Mucosa of rectum (tissue), 2 donors: ENCODE results near the gene CSMD2.
A peak's percentile ranks its signal among the peaks of the same experiment; 100 is the strongest.

ENCODE experiments used
- H3K27ac ChIP-seq, 2 donors: one replicate each; pipeline ENCODE4 v1.7.0; 2013; ENCODE audit warnings: inconsistent platforms in 2 of 2, low read depth in 2 of 2, low read length in 2 of 2
- H3K27me3 ChIP-seq, 2 donors: one replicate each; pipeline ENCODE4 v1.7.0; 2013; ENCODE audit warnings: low read length in 2 of 2; ENCODE audit not compliant: control insufficient read depth in 2 of 2, insufficient read depth in 2 of 2
- H3K36me3 ChIP-seq, 2 donors: one replicate each; pipeline ENCODE4 v1.7.0; 2013; ENCODE audit warnings: low read length in 2 of 2; ENCODE audit not compliant: control insufficient read depth in 2 of 2, insufficient read depth in 2 of 2
- H3K4me1 ChIP-seq, 2 donors: one replicate each; pipeline ENCODE4 v1.7.0; 2013; ENCODE audit warnings: low read length in 2 of 2, mild to moderate bottlenecking in 1 of 2; ENCODE audit not compliant: control insufficient read depth in 2 of 2, insufficient read depth in 2 of 2
- H3K4me3 ChIP-seq, 2 donors: one replicate each; pipeline ENCODE4 v1.7.0; 2013; ENCODE audit warnings: low read length in 2 of 2
- H3K9ac ChIP-seq, 2 donors: one replicate each; pipeline ENCODE4 v1.7.0; 2013; ENCODE audit warnings: low read length in 2 of 2, low read depth in 1 of 2, mild to moderate bottlenecking in 1 of 2
- H3K9me3 ChIP-seq, 2 donors: one replicate each; pipeline ENCODE4 v1.7.0; 2013; ENCODE audit warnings: low read length in 2 of 2; ENCODE audit not compliant: control insufficient read depth in 2 of 2
- donor health status: healthy.
- donor health status: Normal muscosa, but diverticular disease.

CSMD2 gene

DNA sequence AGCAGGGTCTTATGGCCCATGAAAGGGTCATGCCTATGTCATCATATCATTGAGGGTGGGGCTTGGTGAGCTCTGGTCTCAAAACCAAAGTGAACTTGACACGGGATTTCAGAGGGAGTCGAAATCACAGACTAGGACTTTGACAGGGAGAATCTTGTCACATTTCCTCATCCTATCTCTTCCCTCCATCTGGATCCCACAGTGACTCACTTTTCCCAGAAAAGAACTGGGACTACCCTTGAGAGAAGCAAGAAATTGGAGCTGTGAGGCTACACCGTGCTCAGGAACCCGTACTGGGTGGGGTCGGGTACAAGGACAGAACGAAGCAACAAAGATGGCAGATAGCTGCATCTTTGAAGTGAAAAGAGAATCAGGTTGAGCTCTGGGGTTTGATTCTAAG is 623.1 kb downstream of the CSMD2 start:
- no peaks in the 10 kb centered on the region for H3K36me3 ChIP-seq
- no peak overlapping the region for H3K27ac ChIP-seq
- no peaks in the 10 kb centered on the region for H3K9me3 ChIP-seq
- no peaks in the 10 kb centered on the region for H3K27me3 ChIP-seq
- H3K4me1 ChIP-seq, result no peaks in the 10 kb centered on the region
- no peak overlapping the region for H3K9ac ChIP-seq
- no peak overlapping the region for H3K4me3 ChIP-seq

DNA sequence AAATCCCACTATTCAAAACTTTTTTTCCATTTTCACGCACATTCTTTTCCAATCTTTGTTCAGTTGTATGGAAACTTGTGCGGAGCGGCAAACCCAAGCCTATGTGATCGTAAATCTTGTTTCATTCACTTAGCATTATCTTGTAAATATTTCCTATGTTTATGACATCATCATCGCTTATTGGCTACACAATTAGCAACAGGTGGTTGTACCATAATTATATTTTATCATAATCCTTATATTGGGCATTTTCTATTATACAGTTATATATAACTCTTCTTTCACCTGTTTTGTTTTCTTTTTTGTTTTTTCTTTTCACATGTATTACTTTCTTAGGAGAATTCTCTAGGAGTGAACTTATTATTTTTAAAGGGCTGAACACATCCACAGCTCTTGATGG is 627.1 kb downstream of the CSMD2 start:
- no peak overlapping the region for H3K4me3 ChIP-seq
- H3K36me3 ChIP-seq, result no peaks in the 10 kb centered on the region
- H3K27ac ChIP-seq, result no peak overlapping the region
- H3K4me1 ChIP-seq, result no peaks in the 10 kb centered on the region
- H3K9ac ChIP-seq, result no peak overlapping the region
- no peaks in the 10 kb centered on the region for H3K9me3 ChIP-seq
- H3K27me3 ChIP-seq, result no peaks in the 10 kb centered on the region

DNA sequence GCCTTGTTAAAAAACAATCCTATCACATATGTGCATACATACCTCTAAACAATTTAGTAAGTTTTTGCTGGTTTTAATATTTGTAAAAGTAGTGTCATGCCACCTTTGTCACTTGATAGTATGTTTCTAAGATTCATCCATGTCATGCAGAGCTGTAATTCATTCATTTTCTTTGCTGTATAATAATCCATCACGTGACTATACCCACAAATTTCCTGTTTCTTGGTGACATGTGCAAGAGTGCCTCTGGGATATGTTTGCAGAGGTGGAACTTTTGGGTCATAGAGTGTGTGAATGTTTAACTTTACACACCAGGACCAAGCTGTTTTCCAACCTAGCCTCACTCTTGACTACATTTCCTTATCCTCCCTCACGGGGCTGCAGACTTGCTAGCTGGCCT is 629.7 kb downstream of the CSMD2 start:
- Histone ChIP-seq H3K36me3 (no peaks in the 10 kb centered on the region), H3K9me3 (no peaks in the 10 kb centered on the region), H3K9ac (no peak overlapping the region), H3K27ac (no peak overlapping the region), H3K27me3 (no peaks in the 10 kb centered on the region), H3K4me1 (no peaks in the 10 kb centered on the region), H3K4me3 (no peak overlapping the region)

DNA sequence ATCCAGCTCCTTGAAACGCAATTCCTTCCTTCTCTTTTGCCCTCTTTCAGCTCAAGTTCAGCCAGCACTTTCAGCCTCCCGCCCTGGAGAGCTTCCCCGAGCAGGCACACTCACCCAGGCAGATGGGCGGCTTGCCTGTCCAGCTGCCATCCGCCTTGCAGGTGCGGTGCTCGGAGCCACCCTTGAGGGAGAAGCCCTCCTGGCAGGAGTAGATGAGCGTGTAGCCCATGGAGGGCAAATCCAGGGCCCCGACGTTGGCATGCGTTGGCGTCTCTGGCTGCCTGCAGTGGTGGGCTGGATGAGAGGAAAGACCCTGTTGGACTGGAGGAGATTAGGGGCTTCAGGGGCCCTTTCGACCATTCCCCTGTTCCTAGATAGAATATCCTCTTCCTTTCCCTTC is 632.1 kb downstream of the CSMD2 start:
- Histone ChIP-seq H3K36me3 (no peaks in the 10 kb centered on the region), H3K27me3 (no peaks in the 10 kb centered on the region), H3K27ac (no peak overlapping the region), H3K9ac (no peak overlapping the region), H3K4me3 (no peak overlapping the region), H3K4me1 (no peaks in the 10 kb centered on the region), H3K9me3 (no peaks in the 10 kb centered on the region)

DNA sequence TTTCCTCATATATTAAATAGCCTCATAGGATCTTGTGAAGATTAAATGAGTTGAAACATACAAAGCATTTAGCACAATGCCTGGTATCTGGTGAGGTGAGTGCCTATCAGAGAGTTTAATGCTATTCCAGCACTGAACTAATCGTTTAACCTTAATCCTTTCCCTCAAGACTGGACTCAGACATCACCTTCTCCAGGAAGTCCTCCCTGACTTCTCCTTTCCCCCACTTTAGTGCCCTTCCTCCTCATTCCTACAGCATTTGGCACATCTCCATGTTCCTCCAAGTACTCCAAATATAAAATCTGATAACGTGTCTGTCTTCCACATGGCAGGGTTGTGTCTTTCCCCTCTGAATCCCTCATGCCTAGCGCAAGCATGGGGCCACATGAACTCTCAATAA is 632.8 kb downstream of the CSMD2 start:
- no peaks in the 10 kb centered on the region for H3K4me1 ChIP-seq
- H3K36me3 ChIP-seq, result no peaks in the 10 kb centered on the region
- H3K9me3 ChIP-seq, result no peaks in the 10 kb centered on the region
- H3K9ac ChIP-seq, result no peak overlapping the region
- no peak overlapping the region for H3K4me3 ChIP-seq
- no peak overlapping the region for H3K27ac ChIP-seq
- H3K27me3 ChIP-seq, result no peaks in the 10 kb centered on the region

DNA sequence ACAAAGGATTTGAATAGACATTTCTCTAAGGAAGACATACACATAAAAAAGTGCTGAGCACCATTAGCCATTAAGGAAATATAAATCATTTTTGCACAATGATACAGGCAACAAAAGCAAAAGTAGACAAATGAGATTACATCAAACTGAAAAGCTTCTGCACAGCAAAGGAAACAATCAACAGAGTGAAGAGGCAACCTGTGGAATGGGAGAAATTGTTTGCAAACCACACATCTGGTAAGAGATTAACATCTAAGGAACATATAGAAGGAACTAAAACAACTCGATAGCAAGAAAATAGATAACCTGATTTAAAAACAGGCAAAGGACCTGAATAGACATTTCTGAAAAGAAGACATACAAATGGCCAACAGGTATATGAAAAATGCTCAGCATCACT is 635.1 kb downstream of the CSMD2 start:
- Histone ChIP-seq H3K9ac (no peak overlapping the region), H3K27ac (no peak overlapping the region), H3K4me3 (no peak overlapping the region), H3K36me3 (no peaks in the 10 kb centered on the region), H3K27me3 (no peaks in the 10 kb centered on the region), H3K4me1 (no peaks in the 10 kb centered on the region), H3K9me3 (no peaks in the 10 kb centered on the region)

DNA sequence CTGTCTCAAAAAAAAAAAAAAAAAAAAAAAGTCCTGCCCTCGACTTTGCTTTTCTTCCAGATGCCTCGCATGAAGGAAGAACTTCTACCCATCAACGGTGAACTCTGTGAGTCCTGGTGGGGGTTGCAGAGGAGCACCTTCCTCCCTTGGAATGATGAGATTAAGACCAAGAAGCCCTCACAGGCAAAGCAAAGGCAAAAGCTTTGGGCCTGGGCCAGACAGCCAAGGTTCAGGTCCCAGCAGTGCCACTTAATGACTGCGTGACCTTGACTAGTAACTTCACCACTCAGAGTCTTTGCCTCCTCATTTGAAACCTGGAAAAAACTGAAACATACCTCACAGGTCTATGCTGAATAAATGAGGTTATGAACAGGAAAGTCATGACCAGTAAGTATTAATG is 637.1 kb downstream of the CSMD2 start:
- Histone ChIP-seq H3K27me3 (no peaks in the 10 kb centered on the region), H3K27ac (no peak overlapping the region), H3K36me3 (no peaks in the 10 kb centered on the region), H3K9ac (no peak overlapping the region), H3K4me3 (no peak overlapping the region), H3K4me1 (no peaks in the 10 kb centered on the region), H3K9me3 (no peaks in the 10 kb centered on the region)

DNA sequence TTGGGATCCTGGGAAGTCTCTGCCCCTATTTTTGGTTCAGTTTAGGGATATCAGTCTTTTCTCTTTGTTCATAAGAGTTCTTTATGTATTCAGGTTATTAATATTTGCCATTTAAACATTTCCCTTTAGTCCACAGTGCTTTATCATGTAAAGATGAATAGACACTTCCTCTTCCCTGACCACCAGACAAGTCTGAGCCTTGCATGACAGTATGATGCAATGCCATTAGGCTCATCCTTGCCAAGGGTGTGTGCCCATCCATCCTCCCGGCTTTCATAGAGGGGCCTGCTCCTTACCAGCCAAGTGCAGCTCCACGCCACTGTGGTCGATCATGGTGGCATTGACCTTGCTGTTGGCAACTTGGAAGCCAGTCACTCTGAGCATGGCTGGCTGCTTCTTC is 640.4 kb downstream of the CSMD2 start:
- Histone ChIP-seq H3K9ac (no peak overlapping the region), H3K4me3 (no peak overlapping the region), H3K27me3 (no peaks in the 10 kb centered on the region), H3K9me3 (no peaks in the 10 kb centered on the region), H3K36me3 (no peaks in the 10 kb centered on the region), H3K4me1 (no peaks in the 10 kb centered on the region), H3K27ac (no peak overlapping the region)

DNA sequence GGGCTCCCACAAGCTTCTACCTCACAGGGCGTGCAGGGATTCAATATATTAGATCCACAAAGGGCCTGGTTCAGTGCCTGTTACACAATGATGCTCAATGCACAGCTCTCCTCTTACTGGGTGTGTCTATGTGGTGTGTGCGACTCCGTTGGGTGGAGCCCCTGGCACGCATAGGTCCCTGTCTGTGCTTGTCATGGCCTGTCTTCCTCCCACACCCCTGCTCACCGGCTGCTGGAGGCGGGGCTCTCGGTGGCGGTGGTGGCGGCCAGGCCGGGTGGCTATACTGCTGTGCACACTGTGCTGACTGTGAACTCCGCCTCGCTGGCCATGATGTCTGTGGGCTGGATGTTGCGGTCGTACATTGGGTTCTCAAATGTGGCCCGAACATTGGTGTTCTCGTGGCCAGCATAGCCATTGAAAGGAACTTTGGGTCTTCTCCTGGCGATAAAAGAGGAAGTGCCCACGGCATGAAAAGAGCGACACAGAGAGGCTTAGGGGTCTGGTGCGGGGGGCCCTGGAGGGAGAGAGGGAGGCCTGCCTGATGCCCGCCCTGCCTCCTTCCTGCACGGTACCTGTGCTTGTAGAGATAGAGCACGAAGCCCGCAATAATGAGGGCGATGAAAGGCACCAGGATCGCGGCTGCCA is 645.7 kb downstream of the CSMD2 start:
- no peak overlapping the region for H3K9ac ChIP-seq
- H3K4me3 ChIP-seq, result no peak overlapping the region
- no peaks in the 10 kb centered on the region for H3K36me3 ChIP-seq
- H3K9me3 ChIP-seq, result no peaks in the 10 kb centered on the region
- H3K4me1 ChIP-seq, result no peaks in the 10 kb centered on the region
- H3K27ac ChIP-seq, result no peak overlapping the region
- H3K27me3 ChIP-seq, result no peaks in the 10 kb centered on the region

DNA sequence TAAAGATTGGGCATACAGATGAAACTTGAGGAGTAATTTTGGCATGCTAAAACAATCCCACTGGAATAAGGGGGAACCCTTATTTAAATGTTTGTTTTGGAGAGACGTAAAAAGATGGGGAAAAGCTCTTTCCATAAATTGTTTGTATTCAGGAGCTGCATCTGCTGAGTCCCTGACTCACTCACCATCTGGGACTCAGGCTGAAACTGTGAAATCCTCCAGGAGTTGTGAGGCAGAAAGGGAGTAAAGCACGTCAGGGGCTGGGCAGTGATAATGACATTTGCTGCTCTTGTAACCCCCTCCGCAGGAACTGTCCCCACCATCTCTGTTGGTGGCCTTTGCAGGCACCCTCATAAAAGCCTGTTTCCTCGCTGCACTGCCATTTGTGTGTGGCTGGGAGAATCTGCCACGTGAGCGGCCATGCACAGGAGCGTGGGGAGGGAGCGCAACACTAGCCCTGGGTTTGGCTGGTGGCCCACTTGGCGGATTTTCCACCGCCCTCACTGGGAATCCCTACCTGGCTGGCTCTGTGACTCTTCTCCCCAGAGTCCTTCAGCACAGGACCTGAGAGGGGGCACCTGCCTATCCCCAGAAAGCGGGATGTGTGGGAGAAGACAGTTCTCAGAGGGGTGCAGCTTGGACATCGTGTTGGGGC is 647.3 kb downstream of the CSMD2 start:
- H3K27ac ChIP-seq, result peak overlapping the region in 1 of 2 donors; percentile 17

More for the DNA sequence above, 647.3 kb downstream of the CSMD2 start:
- Histone ChIP-seq H3K9me3 (no peaks in the 10 kb centered on the region), H3K9ac (no peak overlapping the region), H3K4me3 (no peak overlapping the region), H3K27me3 (no peaks in the 10 kb centered on the region), H3K4me1 (no peaks in the 10 kb centered on the region), H3K36me3 (no peaks in the 10 kb centered on the region)
